ENCODE measurements around the gene CDNF. TPM values are rescaled to one million over a fixed set of nuclear protein-coding genes. Genes with fewer than 3 reads are reported as not detected.

Gene CDNF
- total and polyA plus RNA-seq, 10 of the 15 experiments (the other 5 are each of a cell fraction or from before 2014, with no cell fraction given): 0.08 to 1.9 (median 0.77) TPM

DNA sequence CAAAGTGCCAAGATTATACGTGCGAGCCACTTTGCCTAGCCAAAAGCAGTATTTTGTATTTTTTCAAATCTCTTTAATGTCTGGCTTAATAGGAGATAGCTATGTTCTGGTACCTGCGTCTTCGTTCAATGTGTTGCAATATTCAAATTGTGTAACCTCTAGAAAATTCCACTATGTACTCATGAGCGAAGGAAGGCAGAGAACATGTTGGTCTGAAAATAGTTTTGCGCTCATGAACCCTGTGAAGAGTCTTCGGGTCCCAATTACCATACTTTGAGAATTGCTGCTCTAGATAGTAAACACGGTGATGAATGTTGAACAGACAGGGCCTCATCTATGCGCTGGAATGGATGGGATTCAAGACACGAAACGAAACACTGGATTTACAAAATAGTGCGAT is 38.1 kb upstream of the CDNF start (continued):
- TF ChIP-seq PBX3 (IDR thresholded peaks at IDR 0.05; ENCODE audit: insufficient replicate concordance, low read depth, low read length) (no peak), SREBF1 (IDR thresholded peaks at IDR 0.05; ENCODE audit: low read length) (no peak), WRNIP1 (IDR thresholded peaks at IDR 0.05; ENCODE audit: borderline replicate concordance, low read depth, low read length) (no peak), ZNF217 (IDR thresholded peaks at IDR 0.05) (no peak), ESRRA (IDR thresholded peaks at IDR 0.05; ENCODE audit: low read length) (no peak), ZBTB40 (IDR thresholded peaks at IDR 0.05; ENCODE audit: borderline replicate concordance) (no peak), E2F4 (IDR thresholded peaks at IDR 0.05; ENCODE audit: low read depth, low read length) (no peak), CEBPB (IDR thresholded peaks at IDR 0.05; ENCODE audit: borderline replicate concordance in 1 of 2, low read depth in 2 of 2, low read length in 2 of 2) (no peak)
